HEK293 (cell line): ENCODE measurements around the gene ENDOU.

Source experiments
- ATF2 ChIP-seq: fragments of 450-650 bp; formaldehyde crosslinking; IDR thresholded peaks from 2 replicates; pipeline ENCODE4 v1.5.1; 2016; ENCODE audit warnings: missing biosample characterization, missing genetic modification characterization, low read depth
- CTCF ChIP-seq: fragments of 450-650 bp; formaldehyde crosslinking; IDR thresholded peaks from 2 replicates; pipeline ENCODE4 v1.5.1; 2016; ENCODE audit warnings: missing biosample characterization, missing genetic modification characterization
- EGR2 ChIP-seq: fragments of 450-650 bp; formaldehyde crosslinking; IDR thresholded peaks from 2 replicates; pipeline ENCODE4 v1.5.1; 2016; ENCODE audit warnings: low read depth, missing biosample characterization, missing genetic modification characterization
- ELK4 ChIP-seq: IDR thresholded peaks from 2 replicates; pipeline ENCODE4 v1.6.1; 2011; ENCODE audit warnings: mild to moderate bottlenecking, low read depth, low read length, borderline replicate concordance
- GLIS2 ChIP-seq: fragments of 450-650 bp; formaldehyde crosslinking; IDR thresholded peaks from 2 replicates; pipeline ENCODE4 v1.5.1; 2016; ENCODE audit warnings: missing biosample characterization, missing genetic modification characterization
- HOXC10 ChIP-seq: sonication (generic); formaldehyde crosslinking; IDR thresholded peaks from 2 replicates; pipeline ENCODE4 v1.8.1; 2023; ENCODE audit warnings: mild to moderate bottlenecking, missing genetic modification reagents
- IKZF3 ChIP-seq: fragments of 450-650 bp; IDR thresholded peaks from 2 replicates; pipeline ENCODE4 v1.5.0; 2018; ENCODE audit warnings: missing biosample characterization, mild to moderate bottlenecking, missing genetic modification characterization, moderate library complexity
- INSM2 ChIP-seq: fragments of 450-650 bp; formaldehyde crosslinking; IDR thresholded peaks from 2 replicates; pipeline ENCODE4 v1.5.1; 2016; ENCODE audit warnings: missing biosample characterization, missing genetic modification characterization
- KLF1 ChIP-seq: fragments of 450-650 bp; formaldehyde crosslinking; IDR thresholded peaks from 2 replicates; pipeline ENCODE4 v1.5.1; 2016; ENCODE audit warnings: missing biosample characterization, missing genetic modification characterization
- KLF10 ChIP-seq: fragments of 450-650 bp; IDR thresholded peaks from 2 replicates; pipeline ENCODE4 v1.5.1; 2018; ENCODE audit warnings: missing biosample characterization, mild to moderate bottlenecking, missing genetic modification characterization
- KLF17 ChIP-seq: fragments of 450-650 bp; formaldehyde crosslinking; IDR thresholded peaks from 2 replicates; pipeline ENCODE4 v1.5.1; 2016; ENCODE audit warnings: missing biosample characterization, missing genetic modification characterization
- KLF9 ChIP-seq: fragments of 450-650 bp; formaldehyde crosslinking; IDR thresholded peaks from 2 replicates; pipeline ENCODE4 v1.5.1; 2016; ENCODE audit warnings: missing biosample characterization, missing genetic modification characterization, low read depth
- OSR2 ChIP-seq: fragments of 450-650 bp; formaldehyde crosslinking; IDR thresholded peaks from 2 replicates; pipeline ENCODE4 v1.5.1; 2016; ENCODE audit warnings: missing biosample characterization, missing genetic modification characterization
- PBX3 ChIP-seq: sonication (generic); formaldehyde crosslinking; IDR thresholded peaks from 2 replicates; pipeline ENCODE4 v1.8.1; 2022; ENCODE audit warnings: mild to moderate bottlenecking, moderate library complexity, missing genetic modification reagents
- YY2 ChIP-seq: fragments of 450-650 bp; formaldehyde crosslinking; IDR thresholded peaks from 2 replicates; pipeline ENCODE4 v1.5.1; 2016; ENCODE audit warnings: missing biosample characterization, missing genetic modification characterization
- ZBTB6 ChIP-seq: fragments of 450-650 bp; formaldehyde crosslinking; IDR thresholded peaks from 2 replicates; pipeline ENCODE4 v1.5.1; 2017; ENCODE audit warnings: missing biosample characterization, missing genetic modification characterization
- ZFHX2 ChIP-seq: fragments of 450-650 bp; formaldehyde crosslinking; conservative IDR thresholded peaks from 2 replicates; pipeline ENCODE4 v1.5.1; 2016; ENCODE audit warnings: missing biosample characterization, missing genetic modification characterization
- ZFP3 ChIP-seq: fragments of 450-650 bp; formaldehyde crosslinking; IDR thresholded peaks from 2 replicates; pipeline ENCODE4 v1.5.1; 2016; ENCODE audit warnings: low read depth, missing biosample characterization, missing genetic modification characterization
- ZFP41 ChIP-seq: fragments of 450-650 bp; formaldehyde crosslinking; IDR thresholded peaks from 2 replicates; pipeline ENCODE4 v1.5.1; 2016; ENCODE audit warnings: missing biosample characterization, missing genetic modification characterization, borderline replicate concordance
- ZNF112 ChIP-seq: fragments of 450-650 bp; formaldehyde crosslinking; IDR thresholded peaks from 2 replicates; pipeline ENCODE4 v1.5.0; 2017; ENCODE audit warnings: missing biosample characterization, missing genetic modification characterization
- ZNF132 ChIP-seq: fragments of 450-650 bp; formaldehyde crosslinking; IDR thresholded peaks from 2 replicates; pipeline ENCODE4 v1.5.1; 2017; ENCODE audit warnings: missing biosample characterization, missing genetic modification characterization, borderline replicate concordance
- ZNF2 ChIP-seq: fragments of 450-650 bp; formaldehyde crosslinking; IDR thresholded peaks from 2 replicates; pipeline ENCODE4 v1.5.1; 2016; ENCODE audit warnings: missing biosample characterization, missing genetic modification characterization
- ZNF214 ChIP-seq: fragments of 450-650 bp; formaldehyde crosslinking; IDR thresholded peaks from 2 replicates; pipeline ENCODE4 v1.5.1; 2017; ENCODE audit warnings: missing biosample characterization, mild to moderate bottlenecking, missing genetic modification characterization, borderline replicate concordance
- ZNF239 ChIP-seq: fragments of 450-650 bp; formaldehyde crosslinking; IDR thresholded peaks from 2 replicates; pipeline ENCODE4 v1.5.1; 2016; ENCODE audit warnings: missing biosample characterization, missing genetic modification characterization
- ZNF248 ChIP-seq: fragments of 450-650 bp; formaldehyde crosslinking; IDR thresholded peaks from 2 replicates; pipeline ENCODE4 v1.5.1; 2017; ENCODE audit warnings: missing biosample characterization, missing genetic modification characterization
- ZNF416 ChIP-seq: fragments of 450-650 bp; formaldehyde crosslinking; IDR thresholded peaks from 2 replicates; pipeline ENCODE4 v1.5.1; 2016; ENCODE audit warnings: missing biosample characterization, missing genetic modification characterization
- ZNF433 ChIP-seq: fragments of 450-650 bp; formaldehyde crosslinking; IDR thresholded peaks from 2 replicates; pipeline ENCODE4 v1.5.1; 2016; ENCODE audit warnings: missing biosample characterization, missing genetic modification characterization, low read depth
- ZNF48 ChIP-seq: fragments of 450-650 bp; formaldehyde crosslinking; IDR thresholded peaks from 2 replicates; pipeline ENCODE4 v1.5.1; 2016; ENCODE audit warnings: missing biosample characterization, missing genetic modification characterization
- ZNF580 ChIP-seq: fragments of 450-650 bp; formaldehyde crosslinking; IDR thresholded peaks from 2 replicates; pipeline ENCODE4 v1.5.1; 2016; ENCODE audit warnings: missing biosample characterization, missing genetic modification characterization
- ZNF654 ChIP-seq: fragments of 450-650 bp; formaldehyde crosslinking; IDR thresholded peaks from 2 replicates; pipeline ENCODE4 v1.5.1; 2016; ENCODE audit warnings: low read depth, missing biosample characterization, missing genetic modification characterization
- ZNF791 ChIP-seq: fragments of 450-650 bp; formaldehyde crosslinking; IDR thresholded peaks from 2 replicates; pipeline ENCODE4 v1.5.1; 2016; ENCODE audit warnings: missing biosample characterization, missing genetic modification characterization

ENDOU gene

GRCh38 chr12:47758834-47759690 lies 33.8 kb upstream of the ENDOU start, which contains the start of gene RAPGEF3 (continued):
- TF ChIP-seq CTCF (tag by site-specific recombination) (peak; percentile 71), KLF10 (peak; percentile 88), ATF2 (no peak), ELK4 (no peak), OSR2 (tag by site-specific recombination) (no peak), ZFHX2 (tag by site-specific recombination) (peak; percentile 73), ZNF112 (no peak), KLF9 (tag by site-specific recombination) (peak; percentile 98), YY2 (tag by site-specific recombination) (no peak), ZNF2 (tag by site-specific recombination) (peak; percentile 40; the same call in 1 of the 2 replicates), INSM2 (tag by site-specific recombination) (peak; percentile 66), ZFP3 (tag by site-specific recombination) (no peak), GLIS2 (tag by site-specific recombination) (peak; percentile 95), HOXC10 (CRISPR knock-in tag) (no peak), ZNF48 (tag by site-specific recombination) (no peak), PBX3 (CRISPR knock-in tag) (no peak), KLF1 (tag by site-specific recombination) (peak; percentile 73), ZNF791 (tag by site-specific recombination) (no peak), ZNF248 (tag by site-specific recombination) (no peak), ZNF416 (no peak), ZBTB6 (tag by site-specific recombination) (no peak), ZFP41 (no peak), EGR2 (peak; percentile 53), ZNF580 (tag by site-specific recombination) (no peak), IKZF3 (peak; percentile 84), ZNF433 (tag by site-specific recombination) (no peak), ZNF239 (tag by site-specific recombination) (no peak), ZNF132 (tag by site-specific recombination) (no peak), ZNF214 (no peak), ZNF654 (tag by site-specific recombination) (no peak), KLF17 (tag by site-specific recombination) (peak; percentile 87)
